Skeletal muscle satellite cell (primary cell): Measurements from ENCODE around the gene DUOX1.
A peak's percentile ranks its signal among the peaks of the same experiment; 100 is the strongest.

ENCODE experiments used
- H3K27me3 ChIP-seq: 2 replicates; pipeline ENCODE4 v1.7.0; 2013; ENCODE audit warnings: low read length; ENCODE audit not compliant: control insufficient read depth, insufficient read depth
- H3K36me3 ChIP-seq: 2 replicates; pipeline ENCODE4 v1.7.0; 2013; ENCODE audit warnings: mild to moderate bottlenecking, control low read depth, low read length; ENCODE audit not compliant: insufficient read depth
- H3K4me1 ChIP-seq: 2 replicates; pipeline ENCODE4 v1.7.0; 2013; ENCODE audit warnings: low read length; ENCODE audit not compliant: control insufficient read depth, insufficient read depth
- H3K4me2 ChIP-seq: 2 replicates; pipeline ENCODE4 v1.7.0; 2013; ENCODE audit warnings: mild to moderate bottlenecking, low read length
- H3K4me3 ChIP-seq: 2 replicates; pipeline ENCODE4 v1.7.0; 2013; ENCODE audit warnings: low read length
- H3K9ac ChIP-seq: 2 replicates; pipeline ENCODE4 v1.7.0; 2013; ENCODE audit warnings: mild to moderate bottlenecking, low read depth, low read length, moderate library complexity
- H3K9me3 ChIP-seq: replicated peaks from 2 replicates; pipeline ENCODE4 v1.7.0; 2013; ENCODE audit warnings: mild to moderate bottlenecking, control low read depth, low read length

The DUOX1 gene

GRCh38 chr15:45150481-45150880 lies 20.7 kb downstream of the DUOX1 start:
- peaks cover 13% of the 10 kb centered on the region for H3K4me1 ChIP-seq
- H3K4me2 ChIP-seq = no peak overlapping the region
- no peaks in the 10 kb centered on the region for H3K36me3 ChIP-seq
- no peak overlapping the region for H3K4me3 ChIP-seq
- no peak overlapping the region for H3K9ac ChIP-seq
- H3K27me3 ChIP-seq = no peaks in the 10 kb centered on the region
- H3K9me3 ChIP-seq = no peaks in the 10 kb centered on the region

GRCh38 chr15:45150997-45151396 lies 21.2 kb downstream of the DUOX1 start:
- Histone ChIP-seq H3K36me3 (no peaks in the 10 kb centered on the region), H3K27me3 (no peaks in the 10 kb centered on the region), H3K9ac (no peak overlapping the region), H3K9me3 (no peaks in the 10 kb centered on the region), H3K4me1 (peaks cover 13% of the 10 kb centered on the region), H3K4me2 (no peak overlapping the region), H3K4me3 (no peak overlapping the region)

GRCh38 chr15:45151998-45152828 lies 22.4 kb downstream of the DUOX1 start:
- no peaks in the 10 kb centered on the region for H3K9me3 ChIP-seq
- no peak overlapping the region for H3K4me2 ChIP-seq
- H3K4me1 ChIP-seq = peaks cover 13% of the 10 kb centered on the region
- no peak overlapping the region for H3K4me3 ChIP-seq
- no peaks in the 10 kb centered on the region for H3K27me3 ChIP-seq
- H3K9ac ChIP-seq = no peak overlapping the region
- H3K36me3 ChIP-seq = no peaks in the 10 kb centered on the region

- no peak overlapping the region for H3K9ac ChIP-seq
- no peak overlapping the region for H3K4me2 ChIP-seq
- no peak overlapping the region for H3K4me3 ChIP-seq
- H3K9me3 ChIP-seq = no peaks in the 10 kb centered on the region
- H3K27me3 ChIP-seq = no peaks in the 10 kb centered on the region
- peaks cover 8% of the 10 kb centered on the region for H3K4me1 ChIP-seq
- H3K36me3 ChIP-seq = no peaks in the 10 kb centered on the region
Measured at GRCh38 chr15:45155739-45156138, 25.9 kb downstream of the DUOX1 start.

GRCh38 chr15:45156744-45157455 lies 27.1 kb downstream of the DUOX1 start:
- Histone ChIP-seq H3K9ac (no peak overlapping the region), H3K4me2 (no peak overlapping the region), H3K4me1 (peaks cover 8% of the 10 kb centered on the region), H3K4me3 (no peak overlapping the region), H3K9me3 (no peaks in the 10 kb centered on the region), H3K36me3 (no peaks in the 10 kb centered on the region), H3K27me3 (no peaks in the 10 kb centered on the region)

- Histone ChIP-seq H3K4me1 (peaks cover 16% of the 10 kb centered on the region), H3K27me3 (no peaks in the 10 kb centered on the region), H3K36me3 (no peaks in the 10 kb centered on the region), H3K4me2 (no peak overlapping the region), H3K4me3 (no peak overlapping the region), H3K9ac (no peak overlapping the region), H3K9me3 (no peaks in the 10 kb centered on the region)
Measured at GRCh38 chr15:45157974-45158373, 28.2 kb downstream of the DUOX1 start.

- Histone ChIP-seq H3K4me2 (no peak overlapping the region), H3K4me1 (peaks cover 26% of the 10 kb centered on the region), H3K36me3 (no peaks in the 10 kb centered on the region), H3K9ac (no peak overlapping the region), H3K9me3 (no peaks in the 10 kb centered on the region), H3K27me3 (no peaks in the 10 kb centered on the region), H3K4me3 (no peak overlapping the region)
Measured at GRCh38 chr15:45161666-45162065, 31.9 kb downstream of the DUOX1 start.

GRCh38 chr15:45162771-45163507 lies 33.1 kb downstream of the DUOX1 start:
- H3K36me3 ChIP-seq = no peaks in the 10 kb centered on the region
- peak overlapping the region; percentile 60 for H3K4me2 ChIP-seq
- H3K27me3 ChIP-seq = no peaks in the 10 kb centered on the region
- peaks cover 28% of the 10 kb centered on the region for H3K4me1 ChIP-seq
- no peaks in the 10 kb centered on the region for H3K9me3 ChIP-seq
- no peak overlapping the region for H3K4me3 ChIP-seq
- H3K9ac ChIP-seq = peak overlapping the region; percentile 50

GRCh38 chr15:45163508-45163856 lies 33.7 kb downstream of the DUOX1 start:
- no peaks in the 10 kb centered on the region for H3K9me3 ChIP-seq
- H3K36me3 ChIP-seq = no peaks in the 10 kb centered on the region
- peak overlapping the region; percentile 28 for H3K9ac ChIP-seq
- H3K4me2 ChIP-seq = peak overlapping the region; percentile 60
- no peak overlapping the region for H3K4me3 ChIP-seq
- H3K27me3 ChIP-seq = no peaks in the 10 kb centered on the region
- H3K4me1 ChIP-seq = peaks cover 23% of the 10 kb centered on the region

- Histone ChIP-seq H3K4me1 (peaks cover 23% of the 10 kb centered on the region), H3K4me2 (no peak overlapping the region), H3K9ac (no peak overlapping the region), H3K9me3 (no peaks in the 10 kb centered on the region), H3K4me3 (no peak overlapping the region), H3K36me3 (no peaks in the 10 kb centered on the region), H3K27me3 (no peaks in the 10 kb centered on the region)
Measured at GRCh38 chr15:45164914-45165313, 35.1 kb downstream of the DUOX1 start.

GRCh38 chr15:45165536-45165935 lies 35.7 kb downstream of the DUOX1 start:
- Histone ChIP-seq H3K9me3 (no peaks in the 10 kb centered on the region), H3K4me3 (no peak overlapping the region), H3K4me2 (no peak overlapping the region), H3K36me3 (no peaks in the 10 kb centered on the region), H3K9ac (no peak overlapping the region), H3K27me3 (no peaks in the 10 kb centered on the region), H3K4me1 (peaks cover 23% of the 10 kb centered on the region)
